GM11168 (cell line): Measurements from ENCODE around the gene AGRN.
"Not testable (repeated sequence)": the region's sequence is repeated elsewhere in the genome, so short reads cannot be mapped to it uniquely, and the experiment has no call there.

Experiments
- in situ Hi-C: fragments of 300-500 bp; cut with MboI; formaldehyde crosslinking; loops from one replicate; pipeline ENCODE4 v1.12.0; 2022; ENCODE audit warnings: low sequenced_read_pairs; ENCODE audit not compliant: unreplicated experiment

AGRN gene

DNA sequence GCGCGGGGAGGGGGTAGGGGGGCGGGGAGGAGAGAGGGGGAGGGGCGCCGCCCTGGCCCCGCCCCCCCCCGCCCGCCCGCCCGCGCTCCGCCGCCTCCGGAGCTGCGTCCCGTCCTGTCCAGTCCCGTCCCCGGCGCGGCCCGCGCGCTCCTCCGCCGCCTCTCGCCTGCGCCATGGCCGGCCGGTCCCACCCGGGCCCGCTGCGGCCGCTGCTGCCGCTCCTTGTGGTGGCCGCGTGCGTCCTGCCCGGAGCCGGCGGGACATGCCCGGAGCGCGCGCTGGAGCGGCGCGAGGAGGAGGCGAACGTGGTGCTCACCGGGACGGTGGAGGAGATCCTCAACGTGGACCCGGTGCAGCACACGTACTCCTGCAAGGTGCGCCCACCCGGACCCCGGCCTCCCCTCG is at the start of gene AGRN:
TSS of gene AGRN (plus strand) at position 121 of the 405 bp plus-strand sequence. CDS start at position 174, 53 bp downstream.
- in situ Hi-C loops = no loop called here

- in situ Hi-C loops = no loop called here
Observed at GRCh38 chr1:970242-970972, 49.5 kb upstream of the AGRN start.

GRCh38 chr1:970973-971730 is 48.8 kb upstream of the AGRN start:
- in situ Hi-C loops = no loop called here

DNA sequence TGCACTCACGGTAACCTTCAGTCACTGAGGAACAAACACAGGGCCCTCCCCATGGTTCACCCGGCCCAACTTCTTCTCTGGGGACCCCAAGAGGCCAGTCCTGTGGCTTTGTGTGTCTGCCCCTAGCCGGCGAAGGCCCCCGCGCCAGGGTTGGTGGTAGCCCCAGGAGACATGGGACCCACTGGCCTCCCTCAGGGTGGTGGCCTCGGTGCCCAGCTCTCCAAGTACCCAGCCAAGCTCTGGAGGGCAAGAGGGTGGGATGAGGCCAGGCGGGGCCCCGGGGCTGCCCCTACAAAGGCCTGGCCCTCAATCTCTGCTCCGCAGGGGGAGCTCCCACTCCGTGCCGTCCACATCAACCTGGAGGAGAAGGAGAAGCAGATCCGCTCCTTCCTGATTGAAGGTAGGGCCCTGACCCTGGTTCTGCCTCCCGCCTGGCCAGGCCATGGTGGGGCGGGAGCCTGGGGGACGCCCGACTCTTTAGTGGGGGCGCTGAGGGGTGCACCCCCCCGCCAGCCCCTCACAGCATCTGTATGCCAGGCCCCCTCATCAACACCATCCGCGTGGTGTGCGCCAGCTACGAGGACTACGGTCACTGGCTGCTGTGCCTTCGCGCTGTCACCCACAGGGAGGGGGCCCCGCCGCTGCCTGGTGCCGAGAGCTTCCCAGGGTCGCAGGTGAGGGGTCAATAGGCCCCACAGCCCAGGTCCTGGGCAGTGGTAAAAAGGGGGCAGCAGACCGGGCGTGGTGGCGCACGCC is 48.0 kb upstream of the AGRN start:
- in situ Hi-C loops = no loop called here

DNA sequence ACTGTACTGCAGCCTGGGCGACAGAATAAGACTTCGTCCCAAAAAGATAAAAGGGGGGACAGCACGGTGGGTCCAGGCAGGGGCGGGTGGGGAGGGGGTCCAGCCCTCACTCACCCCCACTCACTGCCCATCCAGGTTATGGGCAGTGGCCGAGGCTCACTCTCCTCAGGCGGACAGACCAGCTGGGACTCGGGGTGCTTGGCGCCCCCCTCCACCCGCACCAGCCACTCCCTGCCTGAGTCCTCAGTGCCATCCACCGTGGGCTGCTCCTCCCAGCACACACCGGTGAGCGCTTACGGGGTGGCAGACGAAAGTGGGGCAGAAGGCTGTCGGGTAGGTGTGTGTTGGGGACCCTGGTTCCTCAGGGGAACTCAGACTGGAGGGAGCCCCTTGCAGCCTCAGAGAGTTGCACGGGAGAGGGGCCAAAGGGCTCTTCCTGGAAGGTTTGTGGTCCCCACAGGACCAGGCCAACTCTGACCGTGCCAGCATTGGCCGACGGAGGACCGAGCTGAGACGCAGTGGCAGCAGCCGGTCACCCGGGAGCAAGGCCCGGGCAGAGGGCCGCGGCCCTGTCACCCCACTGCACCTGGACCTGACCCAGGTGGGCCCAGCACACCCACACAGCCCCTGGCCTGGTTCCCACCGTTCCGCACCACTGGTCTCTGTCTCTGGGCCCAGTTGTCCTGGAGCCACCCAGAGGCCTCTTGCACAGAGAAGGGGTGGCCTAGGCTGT is 47.0 kb upstream of the AGRN start:
- in situ Hi-C loops = no loop called here

- in situ Hi-C loops = no loop called here
Observed at GRCh38 chr1:973459-974292, 46.2 kb upstream of the AGRN start.

DNA sequence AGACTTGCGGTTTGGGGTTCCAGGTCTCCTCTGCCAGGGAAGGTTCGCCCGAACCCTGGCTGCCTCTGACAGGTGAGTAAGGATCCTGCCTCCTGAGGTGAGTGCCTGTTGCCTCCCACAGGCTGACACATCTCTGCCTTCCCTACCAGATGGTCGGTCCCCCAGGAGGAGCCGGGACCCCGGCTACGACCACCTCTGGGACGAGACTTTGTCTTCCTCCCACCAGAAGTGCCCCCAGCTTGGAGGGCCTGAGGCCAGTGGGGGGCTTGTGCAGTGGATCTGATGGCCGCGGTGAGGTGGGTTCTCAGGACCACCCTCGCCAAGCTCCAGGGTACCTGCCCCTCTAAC is 45.7 kb upstream of the AGRN start:
- in situ Hi-C loops = no loop called here

DNA sequence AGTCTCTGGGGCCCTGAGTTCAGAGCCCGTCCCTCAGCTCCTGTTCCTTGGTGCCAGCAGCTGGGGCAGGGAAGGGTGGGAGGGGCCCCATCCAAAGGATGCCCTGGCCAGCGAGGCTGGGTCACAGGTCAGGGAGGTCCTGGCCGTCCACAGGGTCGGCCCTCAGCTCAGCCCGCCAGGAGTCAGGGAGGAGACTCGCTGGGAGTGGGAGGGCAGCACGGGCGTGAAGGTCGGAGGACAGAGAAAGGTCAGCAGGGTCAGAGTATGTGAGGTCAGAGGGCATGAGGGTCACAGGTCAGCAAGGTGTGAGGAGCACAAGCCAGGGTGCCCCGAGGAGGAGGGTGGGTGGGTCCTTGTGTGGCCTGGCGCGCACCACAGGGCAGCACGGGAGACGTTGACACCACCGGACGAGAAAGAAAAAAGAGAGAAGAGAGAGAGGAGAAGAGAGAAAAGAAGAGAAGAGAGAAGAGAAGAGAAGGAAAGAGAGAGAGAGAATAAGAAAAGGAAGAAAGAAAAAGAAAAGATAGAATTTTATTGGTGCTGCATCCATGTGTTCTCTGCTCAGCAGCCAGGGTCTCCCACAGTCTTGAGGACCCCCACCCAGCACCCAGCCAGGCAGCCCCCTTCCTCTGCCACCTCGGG is 45.1 kb upstream of the AGRN start:
- in situ Hi-C loops = no loop called here

GRCh38 chr1:975365-975764 is 44.6 kb upstream of the AGRN start:
- in situ Hi-C loops = no loop called here

DNA sequence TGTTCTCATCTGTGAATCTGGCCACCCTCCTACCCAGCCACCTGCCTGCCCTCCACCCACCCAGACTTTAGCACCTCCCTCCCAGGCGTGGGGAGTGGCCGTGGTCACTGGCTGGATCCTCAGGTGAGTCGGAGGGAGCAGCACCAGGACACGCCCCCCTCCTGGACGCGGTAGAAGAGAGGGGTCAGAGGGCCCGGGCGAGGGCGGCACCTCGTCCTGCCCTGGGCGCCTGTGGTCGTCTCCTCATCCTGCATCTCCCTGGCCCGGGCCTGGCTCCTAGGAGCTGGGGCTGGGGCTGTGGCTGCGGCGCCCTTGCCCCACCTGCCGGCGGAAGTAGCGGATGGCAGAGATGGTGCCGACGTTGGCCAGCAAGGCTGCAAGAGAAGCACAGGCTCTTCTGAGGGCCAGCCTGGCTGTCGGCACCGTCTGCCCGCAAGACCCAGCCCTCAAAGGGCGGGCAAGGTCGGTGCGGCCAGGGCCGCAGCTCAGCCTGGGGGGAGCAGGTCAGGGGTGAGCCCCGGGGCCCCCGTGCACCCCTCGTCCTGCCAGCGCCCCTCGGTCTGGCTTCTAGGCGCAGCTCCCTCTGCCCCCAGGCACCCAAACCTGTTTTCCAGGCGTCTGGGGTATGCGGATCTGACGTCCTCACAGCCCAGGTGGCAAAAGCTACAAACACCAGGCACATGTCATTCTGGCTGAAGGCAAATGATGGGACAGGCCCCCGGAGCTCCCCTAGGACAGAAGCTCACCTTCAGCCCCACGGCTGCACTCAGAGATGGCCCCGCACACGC is 43.8 kb upstream of the AGRN start:
- in situ Hi-C loops = no loop called here

- in situ Hi-C loops = not testable (repeated sequence)
Observed at GRCh38 chr1:976791-977190, 43.1 kb upstream of the AGRN start.

DNA sequence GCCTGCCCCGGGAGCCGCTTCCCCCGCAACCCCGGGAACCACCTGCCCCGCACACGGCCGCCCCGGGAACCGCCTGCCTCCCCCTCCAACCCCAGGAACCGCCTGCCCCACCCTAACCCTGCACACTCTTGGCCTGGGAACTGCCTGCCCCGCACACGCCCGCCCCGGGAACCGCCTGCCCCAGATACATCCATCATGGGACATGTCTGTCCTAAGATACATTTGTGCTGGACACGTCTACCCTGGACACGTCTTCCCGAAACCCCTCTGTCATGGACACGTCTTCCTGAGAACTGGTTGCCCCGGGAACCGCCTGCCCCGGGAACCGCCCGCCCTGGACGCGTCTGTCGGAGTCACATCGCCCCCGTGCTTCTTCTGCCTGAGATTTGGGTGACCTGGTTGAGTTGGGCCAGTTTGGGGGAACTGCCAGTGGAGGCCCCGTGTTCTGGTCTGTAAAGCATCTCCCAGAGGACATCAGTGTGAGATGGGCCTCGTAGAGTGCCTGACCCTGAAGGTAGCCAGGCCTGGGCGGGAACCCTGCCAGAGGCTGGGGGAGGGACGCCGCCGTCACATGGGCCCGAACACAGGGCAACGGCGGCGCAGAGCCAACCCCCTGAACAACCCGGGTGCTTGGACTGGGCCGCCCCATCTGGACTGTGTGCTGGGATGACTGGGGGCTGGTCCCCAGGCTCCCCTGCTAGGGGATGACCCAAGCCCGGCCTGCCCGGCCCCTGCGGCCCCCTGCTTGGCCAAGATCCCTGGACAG is 41.7 kb upstream of the AGRN start:
- in situ Hi-C loops = no loop called here

DNA sequence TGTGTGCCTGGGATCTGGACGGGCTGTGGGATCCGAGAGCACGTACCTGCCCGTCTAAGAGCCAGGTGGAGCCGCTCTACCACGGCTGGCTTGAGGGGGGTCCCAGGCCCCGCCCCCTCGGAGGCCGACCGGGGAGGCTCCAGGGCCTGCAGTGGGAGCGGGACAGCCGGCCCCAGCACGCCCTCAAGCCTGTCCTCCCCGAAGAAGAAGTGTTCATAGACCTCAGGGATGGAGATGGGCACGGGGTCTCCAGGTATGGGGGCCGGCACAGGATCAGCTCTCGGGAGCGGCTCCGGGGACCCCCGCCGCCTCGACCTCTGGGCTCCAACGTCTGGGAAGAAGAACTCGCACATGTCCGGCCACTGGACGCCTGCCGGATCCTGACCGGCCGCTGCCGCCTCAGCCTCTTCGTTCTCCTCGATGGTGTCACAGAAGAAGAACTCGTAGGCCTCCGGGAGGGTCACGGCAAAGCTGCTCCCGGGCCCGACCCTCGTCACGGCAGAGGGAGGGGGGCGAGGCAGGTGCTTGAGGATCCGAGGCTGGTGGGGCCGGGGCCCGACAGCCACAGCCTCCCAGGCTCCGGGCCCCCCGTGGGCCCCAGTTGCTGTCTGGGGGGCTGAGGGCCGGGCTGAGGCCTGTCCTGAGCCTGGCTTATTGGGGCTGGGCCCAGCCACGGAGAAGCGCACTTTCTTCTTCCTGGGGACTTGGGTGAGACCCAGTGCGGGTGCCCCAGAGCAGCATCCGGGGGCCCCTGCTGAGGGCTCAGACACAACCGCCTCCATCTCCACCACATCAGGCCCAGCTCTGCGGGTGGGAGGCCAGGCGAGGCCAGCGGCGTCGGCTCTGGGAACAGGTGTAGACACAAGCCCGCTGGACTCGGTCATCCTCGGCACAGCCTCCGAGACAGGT is 40.8 kb upstream of the AGRN start:
- in situ Hi-C loops = no loop called here

GRCh38 chr1:979744-980072 is 40.2 kb upstream of the AGRN start:
- in situ Hi-C loops = no loop called here

DNA sequence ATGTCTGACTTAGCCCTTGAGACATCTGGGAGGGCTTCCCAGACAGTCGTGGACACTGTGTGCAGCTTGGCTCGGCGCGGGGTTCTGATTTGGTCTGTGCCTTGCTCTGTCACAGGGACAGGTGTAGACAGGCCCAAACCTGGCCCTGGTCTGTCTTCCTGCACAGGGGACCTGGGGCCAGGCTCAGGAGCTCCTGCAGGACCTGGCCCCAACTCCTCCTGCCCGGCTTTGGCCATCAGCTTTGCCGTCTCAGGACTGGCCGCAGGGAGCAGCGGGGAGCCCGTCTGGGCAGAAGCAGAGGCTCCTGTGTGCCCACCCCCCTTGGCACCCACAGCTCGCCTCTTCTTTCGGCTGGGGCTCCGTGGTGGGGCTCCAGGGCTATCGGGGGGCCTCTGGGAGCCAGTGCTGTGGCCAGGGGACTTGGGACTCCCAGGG is 39.8 kb upstream of the AGRN start:
- in situ Hi-C loops = no loop called here

GRCh38 chr1:980602-981395 is 39.1 kb upstream of the AGRN start:
- in situ Hi-C loops = no loop called here
